NCI-H82 treated with DMSO at 0.1 percent for 48 hours (cell line): ENCODE results near the gene MMD2.

Experiments
- DNase-seq: peaks from one replicate; lab custom pipeline; 2025; ENCODE audit not compliant: unreplicated experiment; lab: John Stamatoyannopoulos, UW

MMD2 gene

GRCh38 chr7:4959306-4959705 lies 319 bp upstream of the MMD2 start:
- no peak for DNase-seq

GRCh38 chr7:4957847-4958476 lies 1.0 kb downstream of the MMD2 start:
- DNase-seq = no peak

- DNase-seq = no peak
Observed at GRCh38 chr7:4951903-4952636, 6.9 kb downstream of the MMD2 start.

GRCh38 chr7:4951304-4951703 lies 7.7 kb downstream of the MMD2 start:
- no peak for DNase-seq

- no peak for DNase-seq
Observed at GRCh38 chr7:4948402-4948801, 10.6 kb downstream of the MMD2 start.

- no peak for DNase-seq
Observed at GRCh38 chr7:4945949-4946348, 13.0 kb downstream of the MMD2 start.

GRCh38 chr7:4944939-4945338 lies 14.0 kb downstream of the MMD2 start:
- DNase-seq = no peak

GRCh38 chr7:4943297-4943696 lies 15.7 kb downstream of the MMD2 start:
- no peak for DNase-seq

GRCh38 chr7:4939971-4940728 lies 18.8 kb downstream of the MMD2 start:
- no peak for DNase-seq

GRCh38 chr7:4937411-4937810 lies 21.6 kb downstream of the MMD2 start:
- no peak for DNase-seq

GRCh38 chr7:4934419-4935025 lies 24.5 kb downstream of the MMD2 start:
- DNase-seq = no peak

GRCh38 chr7:4931943-4932342 lies 27.0 kb downstream of the MMD2 start:
- DNase-seq = no peak

GRCh38 chr7:4929005-4929404 lies 30.0 kb downstream of the MMD2 start:
- no peak for DNase-seq

GRCh38 chr7:4928445-4928844 lies 30.5 kb downstream of the MMD2 start:
- no peak for DNase-seq

- no peak for DNase-seq
Observed at GRCh38 chr7:4919969-4920766, 38.8 kb downstream of the MMD2 start.

GRCh38 chr7:4916113-4916512 lies 42.9 kb downstream of the MMD2 start:
- DNase-seq = no peak

GRCh38 chr7:4911111-4911828 lies 47.7 kb downstream of the MMD2 start:
- DNase-seq = no peak

GRCh38 chr7:4906682-4907081 lies 52.3 kb downstream of the MMD2 start:
- DNase-seq = no peak

GRCh38 chr7:4905171-4905570 lies 53.8 kb downstream of the MMD2 start:
- DNase-seq = no peak

- no peak for DNase-seq
Observed at GRCh38 chr7:4904346-4904745, 54.6 kb downstream of the MMD2 start.
